NCI-H2081 (cell line): ENCODE results near the gene SUN3.

Experiments
- DNase-seq, 2 experiments: peaks; one replicate each; lab custom pipeline; 2025; lab: John Stamatoyannopoulos, UW

SUN3 gene

GRCh38 chr7:48028938-48029337 lies at the start of gene SUN3:
SUN3 (minus strand) TSS chr7:48029107; CDS start chr7:48028938, 169 bp downstream.
- no peak for DNase-seq

GRCh38 chr7:48078470-48078869 lies 49.6 kb upstream of the SUN3 start:
- peak in 1 of 2 experiments; percentile 25 for DNase-seq

- no peak for DNase-seq
Measured at GRCh38 chr7:48077423-48077822, 48.5 kb upstream of the SUN3 start.

- no peak for DNase-seq
Measured at GRCh38 chr7:48074204-48074654, 45.3 kb upstream of the SUN3 start.

- DNase-seq, result no peak
Measured at GRCh38 chr7:48067475-48067874, 38.6 kb upstream of the SUN3 start.

GRCh38 chr7:48063985-48064384 lies 35.1 kb upstream of the SUN3 start:
- no peak for DNase-seq

GRCh38 chr7:48059706-48060105 lies 30.8 kb upstream of the SUN3 start:
- DNase-seq, result no peak

GRCh38 chr7:48058990-48059389 lies 30.1 kb upstream of the SUN3 start:
- DNase-seq, result no peak

GRCh38 chr7:48053736-48054135 lies 24.8 kb upstream of the SUN3 start:
- no peak for DNase-seq

GRCh38 chr7:48052748-48053147 lies 23.8 kb upstream of the SUN3 start:
- DNase-seq, result no peak

GRCh38 chr7:48049850-48050249 lies 20.9 kb upstream of the SUN3 start:
- no peak for DNase-seq

GRCh38 chr7:48048113-48048512 lies 19.2 kb upstream of the SUN3 start:
- no peak for DNase-seq

- no peak for DNase-seq
Measured at GRCh38 chr7:48046458-48046857, 17.6 kb upstream of the SUN3 start.

- DNase-seq, result no peak
Measured at GRCh38 chr7:48045195-48045765, 16.4 kb upstream of the SUN3 start.

- no peak for DNase-seq
Measured at GRCh38 chr7:48042636-48043035, 13.7 kb upstream of the SUN3 start.

GRCh38 chr7:48042216-48042615 lies 13.3 kb upstream of the SUN3 start:
- no peak for DNase-seq

GRCh38 chr7:48041653-48041970 lies 12.7 kb upstream of the SUN3 start:
- no peak for DNase-seq

GRCh38 chr7:48040944-48041652 lies 12.2 kb upstream of the SUN3 start:
- DNase-seq, result no peak

GRCh38 chr7:48038815-48039506 lies 10.1 kb upstream of the SUN3 start:
- DNase-seq, result no peak

GRCh38 chr7:48035967-48036478 lies 7.1 kb upstream of the SUN3 start:
- peak; percentile 6 to 25 for DNase-seq

- DNase-seq, result peak; percentile 92 to 93
Measured at GRCh38 chr7:48035301-48035966, 6.5 kb upstream of the SUN3 start, which contains the start of gene C7orf57. C7orf57 (plus strand) TSS chr7:48035543; CDS start chr7:48036309, 766 bp downstream.

- no peak for DNase-seq
Measured at GRCh38 chr7:48033922-48034321, 5.0 kb upstream of the SUN3 start.
